ENCODE results near the gene TAC1.

DNA sequence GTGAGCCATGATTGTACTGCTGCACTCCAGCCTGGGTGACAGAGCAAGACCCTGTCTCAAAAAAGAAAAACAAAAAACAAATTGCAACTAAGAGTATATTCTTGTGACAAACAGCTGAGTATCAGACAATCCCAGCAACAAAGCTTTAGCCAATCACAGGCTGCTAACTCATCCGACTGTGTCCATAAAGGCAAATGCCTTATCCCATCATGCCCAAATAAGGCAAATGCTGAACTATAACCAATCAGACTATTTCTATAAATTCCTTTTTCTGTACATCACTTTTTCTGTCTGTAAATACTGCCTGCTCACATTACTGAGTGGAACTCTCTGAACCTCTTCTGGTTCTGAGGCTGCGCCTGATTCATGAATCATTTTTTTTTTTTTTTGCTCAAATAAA, 37.5 kb upstream of the TAC1 start:
- TF ChIP-seq, protein P1, sequence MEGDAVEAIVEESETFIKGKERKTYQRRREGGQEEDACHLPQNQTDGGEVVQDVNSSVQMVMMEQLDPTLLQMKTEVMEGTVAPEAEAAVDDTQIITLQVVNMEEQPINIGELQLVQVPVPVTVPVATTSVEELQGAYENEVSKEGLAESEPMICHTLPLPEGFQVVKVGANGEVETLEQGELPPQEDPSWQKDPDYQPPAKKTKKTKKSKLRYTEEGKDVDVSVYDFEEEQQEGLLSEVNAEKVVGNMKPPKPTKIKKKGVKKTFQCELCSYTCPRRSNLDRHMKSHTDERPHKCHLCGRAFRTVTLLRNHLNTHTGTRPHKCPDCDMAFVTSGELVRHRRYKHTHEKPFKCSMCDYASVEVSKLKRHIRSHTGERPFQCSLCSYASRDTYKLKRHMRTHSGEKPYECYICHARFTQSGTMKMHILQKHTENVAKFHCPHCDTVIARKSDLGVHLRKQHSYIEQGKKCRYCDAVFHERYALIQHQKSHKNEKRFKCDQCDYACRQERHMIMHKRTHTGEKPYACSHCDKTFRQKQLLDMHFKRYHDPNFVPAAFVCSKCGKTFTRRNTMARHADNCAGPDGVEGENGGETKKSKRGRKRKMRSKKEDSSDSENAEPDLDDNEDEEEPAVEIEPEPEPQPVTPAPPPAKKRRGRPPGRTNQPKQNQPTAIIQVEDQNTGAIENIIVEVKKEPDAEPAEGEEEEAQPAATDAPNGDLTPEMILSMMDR (IDR thresholded peaks at IDR 0.05): no peak
- TF ChIP-seq ZFX (IDR thresholded peaks at IDR 0.05; ENCODE audit: borderline replicate concordance): no peak
